NCI-H2196 (cell line): ENCODE data around the gene GPR42.
"Not testable (repeated sequence)": the region's sequence is repeated elsewhere in the genome, so short reads cannot be mapped to it uniquely, and the experiment has no call there.

ENCODE experiments used
- DNase-seq: peaks from one replicate; lab custom pipeline; 2025; ENCODE audit not compliant: unreplicated experiment; lab: John Stamatoyannopoulos, UW

GPR42 gene

DNA sequence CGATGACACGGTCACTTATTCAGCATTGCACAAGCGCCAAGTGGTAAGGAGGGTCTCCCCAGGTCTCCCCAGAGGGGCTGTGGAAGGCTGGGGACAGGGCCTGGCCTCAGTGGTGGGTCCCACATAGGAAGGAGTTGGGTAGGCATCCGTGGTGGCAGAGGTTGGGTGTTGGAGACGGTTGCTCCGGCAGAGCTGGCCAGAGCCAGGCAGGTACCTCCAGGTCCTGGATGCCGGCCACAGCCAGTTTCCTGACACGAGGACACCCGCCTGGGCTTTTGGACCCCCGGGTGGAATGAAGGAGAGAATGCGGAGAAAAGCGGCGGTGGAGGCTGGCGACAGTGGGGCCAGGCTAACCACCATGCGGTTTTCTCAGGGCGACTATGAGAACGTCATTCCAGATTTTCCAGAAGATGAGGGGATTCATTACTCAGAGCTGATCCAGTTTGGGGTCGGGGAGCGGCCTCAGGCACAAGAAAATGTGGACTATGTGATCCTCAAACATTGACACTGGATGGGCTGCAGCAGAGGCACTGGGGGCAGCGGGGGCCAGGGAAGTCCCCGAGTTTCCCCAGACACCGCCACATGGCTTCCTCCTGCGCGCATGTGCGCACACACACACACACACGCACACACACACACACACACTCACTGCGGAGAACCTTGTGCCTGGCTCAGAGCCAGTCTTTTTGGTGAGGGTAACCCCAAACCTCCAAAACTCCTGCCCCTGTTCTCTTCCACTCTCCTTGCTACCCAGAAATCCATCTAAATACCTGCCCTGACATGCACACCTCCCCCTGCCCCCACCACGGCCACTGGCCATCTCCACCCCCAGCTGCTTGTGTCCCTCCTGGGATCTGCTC, 24.4 kb upstream of the GPR42 start:
- DNase-seq, result no peak

DNA sequence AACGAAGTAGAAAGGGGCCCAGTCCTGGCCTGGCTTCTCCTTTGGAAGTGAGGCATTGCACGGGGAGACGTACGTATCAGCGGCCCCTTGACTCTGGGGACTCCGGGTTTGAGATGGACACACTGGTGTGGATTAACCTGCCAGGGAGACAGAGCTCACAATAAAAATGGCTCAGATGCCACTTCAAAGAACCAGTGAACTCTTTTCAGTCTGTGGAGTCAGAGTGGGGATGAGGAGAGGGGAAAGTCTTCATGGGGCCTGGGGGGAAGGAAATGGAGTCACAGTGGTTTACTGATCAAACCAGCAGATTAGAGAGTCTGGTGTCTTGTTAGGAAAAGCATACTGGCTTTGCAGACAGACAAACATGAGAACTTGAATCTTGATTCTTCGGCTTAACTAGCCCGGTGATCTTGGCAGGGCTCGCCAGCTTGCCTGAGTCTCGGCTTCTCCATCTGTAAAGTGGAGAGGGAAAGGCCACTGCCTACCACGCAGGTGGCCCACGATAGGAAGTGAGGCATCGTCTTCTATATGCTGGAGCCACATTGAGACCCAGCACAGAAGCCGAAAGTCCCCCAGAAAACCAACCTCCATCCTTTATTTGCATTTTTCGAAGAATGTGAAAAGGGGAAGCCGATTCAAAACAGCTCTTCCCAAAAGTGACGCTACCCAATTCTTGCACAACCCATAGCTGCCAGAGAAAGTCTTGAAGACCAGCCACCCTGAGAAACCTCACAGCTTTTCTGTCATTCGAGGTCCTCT, 23.5 kb upstream of the GPR42 start, which contains the start of gene FFAR1:
Gene FFAR1, plus strand, starts transcription at position 732 of the 759 bp plus-strand sequence. CDS start 3,650 bp downstream, outside the sequence.
- no peak for DNase-seq

DNA sequence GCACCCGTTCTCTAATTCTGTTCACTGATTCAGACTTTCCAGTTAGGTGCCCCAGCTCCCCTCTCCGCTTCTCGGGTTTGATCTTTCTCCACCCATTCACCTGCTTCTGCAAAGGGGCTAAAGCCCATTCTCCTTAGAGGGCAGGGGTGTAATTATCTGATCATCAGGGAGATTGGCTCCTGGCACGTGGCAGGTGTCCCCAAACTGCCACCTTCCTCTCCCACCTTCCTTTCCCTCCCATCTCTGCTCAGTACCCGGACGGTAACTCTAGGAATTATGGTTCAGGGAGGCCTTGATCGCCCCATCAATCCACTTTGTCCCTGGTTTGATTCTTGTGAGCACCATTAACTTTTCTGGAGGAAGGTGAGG, 23.0 kb upstream of the GPR42 start:
- DNase-seq, result no peak

DNA sequence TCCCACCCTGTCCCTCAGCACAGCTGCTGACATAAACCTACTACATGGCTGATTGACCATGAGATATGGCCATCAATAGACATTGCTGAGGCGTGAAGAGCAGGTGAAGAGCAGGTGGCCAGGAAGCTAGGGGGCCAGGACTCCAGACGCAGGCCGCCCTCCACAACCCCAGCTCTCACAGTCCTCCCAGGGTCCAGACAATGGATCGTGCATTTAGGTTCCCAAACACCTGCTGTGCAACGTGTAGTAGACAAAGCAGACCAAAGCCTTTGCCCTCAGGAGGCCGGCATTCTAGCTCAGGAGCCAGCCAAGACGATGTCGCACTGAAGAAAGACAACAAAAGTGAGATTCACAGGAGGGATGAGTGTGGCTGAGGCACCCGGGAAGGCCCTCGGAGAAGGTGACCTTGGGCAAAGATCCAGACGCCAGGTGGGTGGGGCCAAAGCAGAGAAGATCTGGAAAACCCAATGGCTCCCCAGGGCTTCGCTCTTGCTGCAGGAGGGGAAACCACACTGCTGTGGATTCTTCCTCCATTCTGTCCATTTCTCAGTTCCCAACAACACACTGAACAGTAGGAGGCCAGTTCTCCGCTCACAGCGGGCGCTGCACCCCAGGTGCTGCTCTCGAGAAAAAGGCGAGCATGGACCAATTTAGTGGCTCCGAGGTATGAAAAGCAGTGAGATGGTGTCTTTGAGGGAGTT, 21.8 kb upstream of the GPR42 start:
- DNase-seq, result no peak

DNA sequence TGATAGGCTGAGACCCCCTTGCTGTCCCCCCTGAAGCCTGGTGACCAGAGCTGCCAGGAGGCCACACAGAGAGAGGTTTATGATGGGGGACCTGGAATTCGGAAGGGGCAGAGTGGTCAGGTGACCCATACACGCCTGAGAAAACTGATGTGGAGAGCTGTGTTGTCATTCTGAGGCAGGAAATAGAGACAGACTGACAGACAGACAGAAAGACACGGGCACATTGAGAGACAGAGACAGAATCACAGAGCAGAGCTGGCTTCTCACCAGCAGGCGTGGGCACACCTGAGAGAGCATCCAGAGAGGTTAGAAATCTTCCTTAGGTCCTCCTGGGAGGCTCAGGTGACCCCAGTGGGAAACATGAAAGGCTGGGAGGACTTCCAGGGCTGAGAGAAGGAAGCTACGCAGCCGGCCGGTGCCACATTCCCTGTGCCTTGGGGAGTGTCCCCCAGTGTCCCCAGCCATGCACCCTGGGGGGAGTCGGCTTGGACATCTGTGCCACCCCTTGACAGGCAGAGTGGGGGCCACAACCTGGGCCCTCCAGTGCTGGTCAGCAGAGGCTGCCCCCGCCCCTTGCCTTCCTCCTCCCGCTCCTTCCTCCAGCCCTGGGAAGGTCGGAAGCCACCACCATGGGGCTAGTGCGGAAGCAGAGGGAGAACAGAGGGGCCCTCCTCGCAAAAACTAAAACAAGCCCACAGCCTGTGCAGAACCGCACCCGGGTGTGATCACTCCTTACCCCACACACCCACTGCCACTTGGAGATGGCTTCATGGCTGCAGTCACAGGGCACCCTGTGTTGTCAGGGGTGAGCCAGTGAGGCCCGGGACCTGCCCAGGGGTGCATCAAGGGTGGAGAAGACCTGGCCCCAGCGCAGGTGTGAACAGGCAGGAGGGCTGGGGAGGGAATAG, 21.0 kb upstream of the GPR42 start:
- DNase-seq, result no peak

DNA sequence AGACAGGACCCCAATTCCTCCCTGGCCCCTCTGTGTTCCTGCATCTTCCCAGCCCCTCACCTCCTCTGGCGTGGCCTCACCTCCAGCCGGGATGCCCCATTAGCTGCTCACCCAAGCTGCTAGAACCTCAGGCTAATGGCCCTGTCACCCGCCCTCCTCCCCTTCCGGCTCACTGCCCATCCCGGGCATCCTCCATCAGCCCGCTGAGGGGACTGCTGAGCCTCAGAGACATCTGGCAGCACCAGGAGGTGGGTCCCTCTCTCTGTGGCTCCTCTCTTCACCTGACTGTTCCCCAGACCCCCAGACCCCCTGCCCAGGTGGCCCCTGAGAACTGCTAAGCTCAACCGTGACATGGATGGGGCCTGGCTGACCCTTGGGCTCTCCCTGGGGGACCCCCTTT, 20.3 kb upstream of the GPR42 start:
- DNase-seq, result no peak

DNA sequence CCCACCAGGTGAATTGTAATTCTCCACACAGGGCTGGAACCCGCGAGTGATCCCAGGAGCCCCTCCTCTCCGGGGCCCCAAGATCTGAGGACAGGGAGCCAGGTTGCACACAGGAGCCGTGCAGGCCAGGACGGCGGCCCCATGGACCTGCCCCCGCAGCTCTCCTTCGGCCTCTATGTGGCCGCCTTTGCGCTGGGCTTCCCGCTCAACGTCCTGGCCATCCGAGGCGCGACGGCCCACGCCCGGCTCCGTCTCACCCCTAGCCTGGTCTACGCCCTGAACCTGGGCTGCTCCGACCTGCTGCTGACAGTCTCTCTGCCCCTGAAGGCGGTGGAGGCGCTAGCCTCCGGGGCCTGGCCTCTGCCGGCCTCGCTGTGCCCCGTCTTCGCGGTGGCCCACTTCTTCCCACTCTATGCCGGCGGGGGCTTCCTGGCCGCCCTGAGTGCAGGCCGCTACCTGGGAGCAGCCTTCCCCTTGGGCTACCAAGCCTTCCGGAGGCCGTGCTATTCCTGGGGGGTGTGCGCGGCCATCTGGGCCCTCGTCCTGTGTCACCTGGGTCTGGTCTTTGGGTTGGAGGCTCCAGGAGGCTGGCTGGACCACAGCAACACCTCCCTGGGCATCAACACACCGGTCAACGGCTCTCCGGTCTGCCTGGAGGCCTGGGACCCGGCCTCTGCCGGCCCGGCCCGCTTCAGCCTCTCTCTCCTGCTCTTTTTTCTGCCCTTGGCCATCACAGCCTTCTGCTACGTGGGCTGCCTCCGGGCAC, 19.3 kb upstream of the GPR42 start:
- no peak for DNase-seq

DNA sequence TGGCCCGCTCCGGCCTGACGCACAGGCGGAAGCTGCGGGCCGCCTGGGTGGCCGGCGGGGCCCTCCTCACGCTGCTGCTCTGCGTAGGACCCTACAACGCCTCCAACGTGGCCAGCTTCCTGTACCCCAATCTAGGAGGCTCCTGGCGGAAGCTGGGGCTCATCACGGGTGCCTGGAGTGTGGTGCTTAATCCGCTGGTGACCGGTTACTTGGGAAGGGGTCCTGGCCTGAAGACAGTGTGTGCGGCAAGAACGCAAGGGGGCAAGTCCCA, 18.8 kb upstream of the GPR42 start:
- no peak for DNase-seq

DNA sequence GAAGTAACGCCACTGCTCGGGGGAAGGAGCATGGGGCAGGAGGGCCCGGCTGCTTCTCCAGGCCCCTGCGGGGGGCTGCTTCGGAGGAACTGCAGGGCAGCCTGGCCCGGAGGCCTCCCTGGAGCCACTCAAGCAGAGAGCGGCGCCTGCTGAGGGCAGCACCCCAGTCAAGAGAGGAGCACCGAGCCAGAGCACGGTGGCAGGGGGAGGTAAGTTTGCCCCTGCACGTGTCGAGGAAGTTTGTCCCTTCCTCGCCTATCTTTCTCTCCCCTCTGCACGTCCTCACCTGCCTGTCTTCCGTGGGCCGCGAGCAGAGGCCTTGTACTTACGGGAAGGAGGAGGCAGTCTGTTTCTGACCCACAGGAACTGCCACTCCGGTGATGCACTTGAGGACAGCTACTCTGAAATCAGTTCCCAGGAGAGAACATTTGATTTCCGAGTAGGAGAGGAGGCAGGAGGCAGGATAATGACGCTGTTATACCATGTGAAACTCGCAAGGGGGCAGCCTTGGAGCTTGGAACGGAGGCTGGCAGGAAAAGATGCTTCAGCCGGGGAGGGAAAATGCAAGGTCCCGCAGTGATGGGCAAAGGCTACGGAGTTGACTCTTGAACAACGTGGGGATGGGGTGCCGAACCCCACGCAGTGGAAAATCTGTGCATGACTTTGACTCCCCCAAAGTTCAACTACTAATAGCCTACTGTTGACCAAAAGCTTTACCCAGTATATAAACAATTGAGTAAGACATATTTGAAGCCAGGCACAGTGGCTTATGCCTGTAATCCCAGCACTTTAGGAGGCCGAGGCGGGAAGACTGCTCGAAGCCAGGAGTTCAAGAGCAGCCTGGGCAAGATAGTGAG, 18.2 kb upstream of the GPR42 start:
- peak; percentile 83 for DNase-seq

DNA sequence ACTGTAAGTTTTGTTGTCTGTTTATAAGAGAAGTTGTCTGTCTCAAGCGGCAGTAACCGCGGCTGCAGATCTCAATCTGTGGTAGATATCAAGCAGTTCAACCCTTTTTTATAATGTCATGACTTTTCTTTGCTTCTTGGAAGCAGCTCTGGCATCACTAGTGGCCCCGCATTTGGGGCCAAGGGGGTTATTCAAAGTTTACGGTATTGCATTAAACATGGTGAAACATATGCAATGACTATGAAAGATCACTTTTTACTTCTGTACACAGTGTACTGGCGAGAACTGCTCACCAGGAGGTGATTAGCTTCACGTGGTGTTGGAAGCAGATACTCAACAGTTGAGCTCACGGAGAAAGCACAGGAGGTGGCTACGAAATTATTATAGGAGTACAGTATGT, 17.2 kb upstream of the GPR42 start:
- no peak for DNase-seq

DNA sequence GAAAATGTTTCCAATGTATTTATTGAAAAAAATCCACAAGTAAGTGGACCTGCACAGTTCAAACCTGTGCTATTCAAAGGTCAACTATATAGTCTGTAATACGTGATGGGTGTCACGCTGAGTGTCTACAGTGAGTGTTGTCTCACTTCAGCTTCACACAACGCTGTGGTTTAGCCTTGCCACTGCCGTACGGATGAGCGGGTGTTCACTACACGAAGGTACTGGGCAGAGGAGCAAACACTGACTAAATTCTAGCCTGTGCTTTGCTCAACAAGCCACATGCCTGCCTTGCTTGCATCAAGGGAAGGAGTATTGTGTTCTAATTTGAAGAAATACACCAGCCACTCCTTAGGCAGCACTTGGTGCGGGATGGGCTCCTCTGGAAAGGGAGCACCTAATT, 16.0 kb upstream of the GPR42 start:
- no peak for DNase-seq

DNA sequence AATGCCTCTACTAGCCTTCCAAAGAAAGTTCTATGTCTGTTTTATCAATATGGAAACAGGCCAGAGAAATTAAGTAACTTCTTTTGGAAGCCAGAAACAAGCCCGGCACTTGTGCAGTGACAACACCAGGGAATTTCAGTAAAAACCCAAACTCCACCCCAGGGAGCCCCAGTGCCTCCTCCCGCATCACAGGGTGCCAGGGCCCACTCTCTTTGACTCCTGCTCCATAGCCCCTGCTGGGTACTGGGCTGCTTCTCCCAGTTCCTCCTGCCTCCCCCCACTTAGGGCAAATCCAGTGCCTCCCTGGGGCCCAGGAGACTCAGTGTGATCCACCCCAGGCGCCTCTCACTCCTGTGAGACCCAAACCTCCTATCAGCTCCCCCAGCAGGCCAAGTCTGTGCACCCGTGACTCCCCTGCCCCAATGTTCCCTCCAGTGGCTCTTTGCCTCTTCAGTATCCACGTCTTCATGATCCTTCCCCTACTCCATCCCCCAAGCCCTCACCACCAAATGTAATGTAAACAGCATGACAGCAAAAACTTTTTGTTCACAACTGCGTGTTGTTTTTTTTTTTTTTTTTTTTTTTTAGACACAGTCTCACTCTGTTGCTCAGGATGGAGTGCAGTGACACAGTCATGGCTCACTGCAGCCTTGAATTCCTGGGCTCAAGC, 14.9 kb upstream of the GPR42 start:
- DNase-seq, result no peak

DNA sequence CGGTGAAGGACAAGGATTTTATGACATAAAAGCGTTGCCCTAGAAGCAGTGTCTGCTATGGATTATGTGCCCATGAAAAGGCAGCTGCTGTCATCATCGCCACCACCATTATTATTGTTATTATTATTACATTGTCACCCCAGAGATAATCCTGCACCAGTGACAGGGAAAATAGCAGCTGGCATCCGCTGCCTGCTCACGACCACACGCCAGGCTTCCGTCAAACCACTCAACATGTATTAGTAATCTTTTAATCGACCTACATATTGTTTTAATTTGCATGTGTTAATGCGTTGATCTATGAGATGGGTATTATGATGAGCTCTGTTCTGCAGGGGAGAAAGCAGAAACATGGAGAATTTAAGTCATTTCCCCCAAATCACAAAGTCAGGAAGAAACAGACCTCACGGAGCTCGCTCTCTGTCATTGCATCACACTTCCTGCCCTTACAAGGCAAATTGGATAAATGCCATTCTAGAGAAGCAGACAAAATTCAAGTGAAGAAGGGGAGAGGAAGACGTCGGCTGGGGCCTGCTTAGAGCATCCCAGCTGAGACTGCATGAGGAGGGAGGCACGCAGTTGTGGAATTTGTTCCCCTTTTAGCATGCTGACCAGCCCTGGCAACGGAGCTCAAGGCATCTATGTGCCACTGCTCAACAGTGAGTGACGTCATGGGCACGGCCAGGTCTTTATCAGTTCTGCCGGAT, 12.8 kb upstream of the GPR42 start, which contains the start of gene FFAR3:
Gene FFAR3, plus strand, starts transcription at position 594 of the 707 bp plus-strand sequence. CDS start 431 bp downstream, outside the sequence.
- no peak for DNase-seq

DNA sequence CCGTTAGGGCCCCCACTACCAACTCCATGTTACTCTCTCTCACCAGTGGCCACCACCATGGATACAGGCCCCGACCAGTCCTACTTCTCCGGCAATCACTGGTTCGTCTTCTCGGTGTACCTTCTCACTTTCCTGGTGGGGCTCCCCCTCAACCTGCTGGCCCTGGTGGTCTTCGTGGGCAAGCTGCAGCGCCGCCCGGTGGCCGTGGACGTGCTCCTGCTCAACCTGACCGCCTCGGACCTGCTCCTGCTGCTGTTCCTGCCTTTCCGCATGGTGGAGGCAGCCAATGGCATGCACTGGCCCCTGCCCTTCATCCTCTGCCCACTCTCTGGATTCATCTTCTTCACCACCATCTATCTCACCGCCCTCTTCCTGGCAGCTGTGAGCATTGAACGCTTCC, 12.0 kb upstream of the GPR42 start:
- DNase-seq, result not testable (repeated sequence)

DNA sequence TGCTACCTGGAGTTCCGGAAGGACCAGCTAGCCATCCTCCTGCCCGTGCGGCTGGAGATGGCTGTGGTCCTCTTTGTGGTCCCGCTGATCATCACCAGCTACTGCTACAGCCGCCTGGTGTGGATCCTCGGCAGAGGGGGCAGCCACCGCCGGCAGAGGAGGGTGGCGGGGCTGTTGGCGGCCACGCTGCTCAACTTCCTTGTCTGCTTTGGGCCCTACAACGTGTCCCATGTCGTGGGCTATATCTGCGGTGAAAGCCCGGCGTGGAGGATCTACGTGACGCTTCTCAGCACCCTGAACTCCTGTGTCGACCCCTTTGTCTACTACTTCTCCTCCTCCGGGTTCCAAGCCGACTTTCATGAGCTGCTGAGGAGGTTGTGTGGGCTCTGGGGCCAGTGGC, 11.5 kb upstream of the GPR42 start:
- DNase-seq, result not testable (repeated sequence)

DNA sequence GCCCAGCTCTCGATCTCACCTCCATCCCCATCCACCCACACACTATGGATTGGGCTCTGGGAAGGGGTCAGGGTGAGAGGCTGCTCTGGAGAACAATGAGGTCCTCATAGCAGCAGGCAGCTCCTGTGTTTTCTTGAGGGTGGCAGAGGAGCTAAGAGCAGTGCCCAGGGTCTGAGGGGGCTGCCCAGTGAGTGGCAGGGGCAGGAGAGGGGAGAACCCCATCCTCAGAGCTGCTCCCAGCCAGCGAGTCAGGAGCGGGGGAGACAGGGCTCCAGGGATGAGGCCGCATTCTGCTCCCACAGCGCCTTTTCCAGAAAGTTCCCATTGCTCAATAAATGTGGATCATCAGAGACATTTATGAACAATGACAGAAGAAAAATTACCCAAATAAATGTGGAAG, 10.8 kb upstream of the GPR42 start:
- not testable (repeated sequence) for DNase-seq

DNA sequence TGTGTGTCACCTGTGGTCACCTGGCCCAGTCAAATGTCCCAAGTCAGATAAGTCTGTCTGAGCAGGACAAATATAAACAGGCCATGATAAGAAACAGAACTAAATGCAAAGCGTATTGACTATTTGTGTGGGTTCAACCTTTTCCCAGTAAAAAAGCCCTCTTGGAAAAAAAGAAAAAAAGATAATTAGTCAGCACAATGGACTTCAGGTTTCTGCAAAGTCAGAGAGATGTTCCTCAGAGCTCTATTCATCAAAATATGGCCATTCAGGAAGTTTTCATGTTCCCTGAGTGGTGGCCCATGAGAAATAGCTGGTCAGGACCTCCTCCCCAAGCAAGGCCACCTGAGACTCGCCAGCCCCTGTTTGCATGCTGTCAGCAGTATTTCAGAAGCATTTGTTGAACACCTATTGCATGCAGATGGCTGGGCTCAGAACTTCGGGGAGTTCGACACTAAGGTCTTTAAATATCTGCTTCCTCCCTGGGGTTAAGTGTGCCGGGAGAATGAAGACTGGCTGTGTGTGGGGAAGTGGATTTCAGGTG, 9.9 kb upstream of the GPR42 start:
- DNase-seq, result no peak
